GM18867 (cell line): ENCODE measurements around the gene BRD3.
A peak's percentile ranks its signal among the peaks of the same experiment; 100 is the strongest.
"Not testable (repeated sequence)": the region's sequence is repeated elsewhere in the genome, so short reads cannot be mapped to it uniquely, and the experiment has no call there.

ENCODE experiments used
- ATAC-seq: cut with Tn5 transposase; IDR thresholded peaks from one replicate; pipeline ENCODE4 v1.9.1; 2021; ENCODE audit warnings: mild to moderate bottlenecking, moderate library complexity; ENCODE audit not compliant: unreplicated experiment

BRD3 gene

GRCh38 chr9:134067904-134068743 is at the start of gene BRD3:
BRD3 (minus strand) TSS chr9:134068026; CDS start chr9:134053477, 14,549 bp downstream.
- ATAC-seq, result peak; percentile 75

DNA sequence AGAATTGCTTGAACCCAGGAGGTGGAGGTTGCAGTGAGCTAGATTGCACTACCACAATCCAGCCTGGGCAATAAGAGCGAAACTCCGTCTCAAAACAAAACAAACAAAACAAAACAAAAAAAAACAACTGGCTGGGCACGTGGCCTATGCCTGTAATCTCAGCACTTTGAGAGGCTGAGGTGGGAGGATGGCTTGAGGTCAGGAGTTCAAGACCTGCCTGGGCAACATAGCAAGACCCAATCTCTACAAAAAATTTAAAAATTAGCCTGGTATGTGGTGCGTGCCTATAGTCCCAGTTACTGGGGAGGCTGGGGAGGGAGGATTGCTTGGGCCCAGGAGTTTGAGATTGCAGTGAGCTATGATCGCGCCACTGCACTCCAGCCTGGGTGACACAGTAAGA is 44.7 kb upstream of the BRD3 start:
- ATAC-seq, result no peak

GRCh38 chr9:134111064-134111463 is 43.2 kb upstream of the BRD3 start:
- ATAC-seq, result no peak

GRCh38 chr9:134103391-134103998 is 35.7 kb upstream of the BRD3 start:
- ATAC-seq, result no peak

DNA sequence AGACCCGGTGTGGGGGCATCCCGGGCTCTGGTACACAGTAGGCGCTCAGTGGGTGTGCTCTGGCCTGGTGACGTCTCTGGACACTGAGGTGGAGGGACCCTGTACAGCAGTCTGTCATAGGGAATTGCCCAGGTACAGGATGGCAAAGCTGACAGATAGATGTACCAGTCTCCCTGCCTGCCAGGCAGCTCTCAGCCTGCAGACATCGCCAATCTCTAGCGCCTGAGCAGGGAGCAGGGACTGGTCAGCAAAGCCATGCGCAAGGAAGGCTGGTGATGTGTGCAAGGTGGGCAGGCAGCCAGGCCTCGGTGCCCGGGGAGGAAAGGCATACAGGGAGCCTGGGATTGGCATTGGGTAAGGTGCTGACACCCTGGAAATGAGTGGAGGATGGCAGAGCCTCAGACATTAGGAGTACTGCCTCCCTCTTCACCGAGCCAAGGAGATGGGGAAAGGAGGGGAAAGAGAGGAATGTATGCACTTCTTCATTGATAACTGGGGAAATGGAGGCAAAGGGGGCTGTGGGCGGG is 33.9 kb upstream of the BRD3 start:
- no peak for ATAC-seq

- not testable (repeated sequence) for ATAC-seq
These were observed 33.3 kb upstream of the BRD3 start for GRCh38 chr9:134101133-134101532.

DNA sequence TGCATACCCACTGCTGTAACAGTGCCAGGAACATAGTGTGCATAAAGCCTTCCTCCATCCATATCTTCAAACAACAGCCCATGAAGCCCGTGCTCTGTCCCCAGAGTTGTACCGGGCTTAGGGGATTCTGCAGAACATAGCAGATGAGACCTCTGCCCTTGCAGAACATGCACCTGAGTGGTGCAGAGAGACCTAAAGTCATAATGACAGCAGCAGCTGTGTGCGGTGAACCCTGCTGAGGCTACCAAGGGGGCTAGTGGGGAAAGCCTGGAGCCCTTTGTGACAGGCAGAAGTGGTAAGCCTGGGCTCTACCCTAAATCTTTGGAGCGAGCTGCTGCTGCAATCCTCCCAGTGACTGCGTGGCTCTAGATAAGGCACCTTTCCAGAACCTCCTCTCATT is 32.2 kb upstream of the BRD3 start:
- ATAC-seq, result no peak

DNA sequence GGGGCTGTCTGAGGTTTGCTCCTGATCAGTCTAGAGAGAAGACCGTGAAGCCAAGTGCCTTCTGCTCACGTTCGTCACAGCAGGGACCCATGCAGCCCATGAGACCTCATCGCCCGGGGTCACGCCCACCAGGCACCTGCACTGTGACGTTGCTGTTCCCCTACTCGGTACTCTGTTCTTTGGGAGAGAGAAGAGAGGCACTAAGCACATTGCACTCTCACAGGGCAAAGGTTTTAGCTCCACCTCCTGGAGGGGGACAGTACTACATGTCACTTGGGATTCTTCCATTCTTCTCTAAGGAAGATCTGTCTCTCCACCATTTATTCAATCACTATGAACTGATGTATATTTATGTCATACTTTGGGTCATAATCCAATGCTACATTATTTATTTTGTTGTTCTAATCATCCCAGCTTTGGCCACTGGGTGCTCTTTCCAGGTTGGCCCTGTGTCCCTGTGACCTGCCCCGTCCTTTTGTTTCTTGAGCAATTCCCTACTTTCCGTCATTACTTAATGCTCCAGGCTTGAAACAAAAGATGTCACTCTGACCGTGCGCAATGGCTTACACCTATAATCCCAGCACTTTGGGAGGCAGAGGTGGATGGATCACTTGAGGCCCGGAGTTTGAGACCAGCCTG is 31.4 kb upstream of the BRD3 start:
- ATAC-seq, result no peak

- no peak for ATAC-seq
These were observed 22.1 kb upstream of the BRD3 start for GRCh38 chr9:134089972-134090371.

- no peak for ATAC-seq
These were observed 20.4 kb upstream of the BRD3 start for GRCh38 chr9:134088063-134088725.

DNA sequence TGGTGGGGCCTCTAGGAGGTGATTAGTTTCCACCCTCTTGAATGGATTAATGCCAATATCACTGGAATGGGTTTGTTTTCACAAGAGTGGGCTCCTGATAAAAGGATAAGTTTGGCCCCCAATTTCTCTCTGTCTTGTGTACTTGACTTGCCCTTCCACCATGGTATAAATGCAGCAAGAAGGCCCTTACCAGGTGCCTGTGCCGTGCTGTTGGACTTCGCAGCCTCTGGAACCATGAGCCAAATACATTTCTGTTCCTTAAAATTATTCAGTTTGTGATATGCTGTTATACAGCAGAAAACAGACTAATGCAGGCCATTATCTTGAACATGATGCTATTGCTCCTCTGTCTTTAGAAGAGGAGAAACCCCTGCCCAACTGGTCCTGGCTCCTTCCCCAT is 17.8 kb upstream of the BRD3 start:
- no peak for ATAC-seq

- ATAC-seq, result no peak
These were observed 15.6 kb upstream of the BRD3 start for GRCh38 chr9:134083451-134083850.

- ATAC-seq, result no peak
These were observed 8.8 kb upstream of the BRD3 start for GRCh38 chr9:134076644-134077043.

- ATAC-seq, result not testable (repeated sequence)
These were observed 7.9 kb upstream of the BRD3 start for GRCh38 chr9:134075689-134076088.

GRCh38 chr9:134073500-134073899 is 5.7 kb upstream of the BRD3 start:
- no peak for ATAC-seq

- ATAC-seq, result not testable (repeated sequence)
These were observed 4.9 kb upstream of the BRD3 start for GRCh38 chr9:134072683-134073082.

DNA sequence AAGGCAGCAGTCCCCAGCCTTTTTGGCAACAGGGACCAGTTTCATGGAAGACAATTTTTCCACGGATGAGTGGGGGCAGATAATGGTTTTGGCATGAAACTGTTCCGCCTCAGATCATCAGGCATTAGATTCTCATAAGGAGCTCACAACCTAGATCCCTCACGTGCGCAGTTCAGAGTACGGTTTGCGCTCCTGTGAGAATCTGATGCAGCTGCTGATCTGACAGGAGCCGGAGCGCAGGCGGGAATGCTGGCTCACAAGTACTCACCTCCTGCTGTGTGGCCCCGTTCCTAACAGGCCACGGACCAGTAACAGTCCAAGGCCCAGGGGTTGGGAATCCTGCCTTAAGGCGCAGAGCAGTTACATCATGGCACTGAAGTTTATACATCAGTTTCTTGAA is 3.3 kb upstream of the BRD3 start:
- no peak for ATAC-seq

DNA sequence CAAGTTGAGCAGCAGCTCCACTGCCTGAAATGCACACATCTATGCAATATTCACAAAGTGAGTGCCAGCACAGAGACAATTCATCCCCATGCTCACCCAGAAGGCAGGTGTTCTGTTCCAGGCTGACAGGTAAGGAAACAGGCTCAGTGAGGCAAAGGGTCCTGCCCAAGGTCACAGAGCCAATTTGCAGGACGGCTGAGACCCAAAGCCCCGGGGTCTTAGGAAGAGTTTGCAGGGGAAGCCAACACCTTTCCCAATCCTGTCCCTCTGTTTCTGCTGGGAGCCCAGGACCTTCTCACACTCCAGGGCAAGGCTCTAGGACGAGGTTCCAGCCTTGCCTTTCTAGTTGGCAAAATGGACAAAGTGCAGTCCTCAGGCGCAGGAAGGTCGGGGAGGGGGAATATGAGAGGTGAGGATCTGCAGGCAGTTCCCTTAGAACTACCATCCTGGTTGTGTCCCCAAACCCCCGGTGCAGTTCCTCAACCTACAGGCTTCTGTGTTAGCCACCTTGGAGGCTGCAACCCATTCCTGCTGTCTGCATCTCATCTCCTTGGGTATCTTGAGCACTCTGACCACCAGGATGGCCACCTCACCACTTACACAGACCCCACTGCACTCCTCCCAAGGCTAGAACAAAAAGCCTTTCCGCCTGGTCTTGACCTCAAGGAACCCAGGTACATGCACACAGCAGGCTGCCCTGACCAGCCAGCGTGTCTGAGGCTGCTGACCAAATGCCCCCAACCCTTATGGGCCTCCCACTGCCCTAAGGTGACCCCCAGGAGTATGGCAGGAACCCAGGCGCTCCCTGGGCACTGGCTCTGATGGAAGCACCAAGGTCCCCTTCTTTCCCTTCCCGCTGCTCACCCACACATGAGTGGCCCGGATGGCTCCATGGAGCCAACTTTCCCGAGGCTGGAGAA is 1.9 kb upstream of the BRD3 start:
- no peak for ATAC-seq

- ATAC-seq, result no peak
These were observed 1.1 kb upstream of the BRD3 start for GRCh38 chr9:134068744-134069479.
